ENCODE measurements around the gene GAS6. TPM values are rescaled to one million over a fixed set of nuclear protein-coding genes. Genes with fewer than 3 reads are reported as not detected.
"Not testable (repeated sequence)": the region's sequence is repeated elsewhere in the genome, so short reads cannot be mapped to it uniquely, and the experiment has no call there.

GAS6 gene
- polyA plus RNA-seq, 1 donor = 48.4 TPM

DNA sequence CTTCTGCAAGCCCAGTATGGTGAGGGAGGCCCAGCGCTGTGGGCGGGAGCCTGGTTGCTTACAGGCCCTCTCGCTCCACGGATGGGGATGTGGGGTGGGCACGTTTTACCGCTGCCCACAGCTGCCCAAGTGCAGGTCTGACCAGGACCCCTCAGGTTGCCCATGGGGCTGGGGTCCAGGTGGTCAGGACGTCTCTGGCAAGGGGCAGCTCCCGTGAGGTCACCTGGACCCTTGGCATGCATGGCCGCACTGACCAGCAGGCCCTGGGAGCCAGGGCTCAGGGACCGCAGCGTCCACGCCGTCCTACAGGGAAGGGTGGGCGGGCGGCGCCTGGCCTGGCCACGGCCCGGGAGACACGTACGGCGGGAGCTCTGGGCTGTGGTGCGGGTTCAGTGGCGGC, 32.8 kb downstream of the GAS6 start:
- no peak for DNase-seq
- H3K4me1 ChIP-seq (ENCODE audit: control insufficient read depth, insufficient read depth, low read length) = no peaks in the 10 kb centered on the region

DNA sequence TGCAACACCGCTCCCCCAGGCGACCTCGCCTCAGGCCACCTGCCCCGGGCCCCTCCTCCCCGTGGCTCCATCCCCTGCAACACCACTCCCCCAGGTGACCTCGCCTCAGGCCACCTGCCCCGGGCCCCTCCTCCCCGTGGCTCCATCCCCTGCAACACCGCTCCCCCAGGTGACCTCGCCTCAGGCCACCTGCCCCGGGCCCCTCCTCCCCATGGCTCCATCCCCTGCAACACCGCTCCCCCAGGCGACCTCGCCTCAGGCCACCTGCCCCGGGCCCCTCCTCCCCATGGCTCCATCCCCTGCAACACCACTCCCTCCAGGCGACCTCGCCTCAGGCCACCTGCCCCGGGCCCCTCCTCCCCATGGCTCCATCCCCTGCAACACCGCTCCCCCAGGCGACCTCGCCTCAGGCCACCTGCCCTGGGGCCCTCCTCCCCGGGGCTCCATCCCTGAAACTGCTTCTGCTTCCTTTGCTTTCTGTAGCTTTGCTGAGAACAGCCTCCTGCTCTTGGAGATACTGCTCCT, 33.4 kb downstream of the GAS6 start:
- H3K27ac ChIP-seq (ENCODE audit: low read length); DNase-seq; H3K9me3 ChIP-seq (ENCODE audit: control insufficient read depth, low read depth, low read length); H3K4me1 ChIP-seq (ENCODE audit: control insufficient read depth, insufficient read depth, low read length); H3K4me3 ChIP-seq (ENCODE audit: low read length); H3K27me3 ChIP-seq (ENCODE audit: control insufficient read depth, insufficient read depth, low read length): not testable (repeated sequence)
- H3K36me3 ChIP-seq (ENCODE audit: control insufficient read depth, insufficient read depth, low read length) = peaks cover 24% of the 10 kb centered on the region
- WGBS (ENCODE audit: insufficient coverage, low lambda C conversion rate) = no CpG with 5 or more reads among the region's 22 CpGs

More for the DNA sequence above, 32.8 kb downstream of the GAS6 start:
- Histone ChIP-seq H3K36me3 (ENCODE audit: control insufficient read depth, insufficient read depth, low read length) (peaks cover 24% of the 10 kb centered on the region), H3K27me3 (ENCODE audit: control insufficient read depth, insufficient read depth, low read length) (no peaks in the 10 kb centered on the region), H3K27ac (ENCODE audit: low read length) (no peak overlapping the region), H3K9me3 (ENCODE audit: control insufficient read depth, low read depth, low read length) (no peaks in the 10 kb centered on the region), H3K4me3 (ENCODE audit: low read length) (no peak overlapping the region)
- WGBS (ENCODE audit: insufficient coverage, low lambda C conversion rate) = no CpG with 5 or more reads among the region's 23 CpGs

DNA sequence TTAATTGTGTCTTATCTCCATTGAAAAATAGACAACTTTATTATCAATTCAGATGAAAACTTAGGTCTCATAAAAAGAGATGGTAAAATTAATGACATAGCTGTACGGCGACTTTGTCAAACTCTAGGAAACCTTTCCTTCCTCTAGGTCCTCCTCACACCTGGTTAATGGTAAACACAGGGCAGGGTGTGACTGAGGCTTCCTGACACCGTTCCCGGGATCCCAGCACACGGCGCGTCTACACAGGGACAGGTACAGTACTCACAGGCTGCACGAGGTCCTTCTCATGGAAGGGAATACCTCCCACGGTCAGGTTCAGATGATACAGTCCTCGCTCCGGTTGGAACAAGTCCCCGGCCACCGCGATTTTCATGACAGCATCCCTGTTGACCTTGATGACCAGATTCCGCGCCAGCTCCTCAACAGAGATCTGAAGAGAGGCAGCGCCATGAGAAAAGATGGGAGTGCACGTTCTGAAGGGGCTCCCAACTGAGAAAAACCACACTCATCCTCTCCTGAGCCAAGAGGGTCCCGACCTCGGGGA, 35.5 kb downstream of the GAS6 start:
- Histone ChIP-seq H3K36me3 (ENCODE audit: control insufficient read depth, insufficient read depth, low read length) (peaks cover 24% of the 10 kb centered on the region), H3K27me3 (ENCODE audit: control insufficient read depth, insufficient read depth, low read length) (no peaks in the 10 kb centered on the region), H3K4me1 (ENCODE audit: control insufficient read depth, insufficient read depth, low read length) (no peaks in the 10 kb centered on the region), H3K27ac (ENCODE audit: low read length) (no peak overlapping the region), H3K9me3 (ENCODE audit: control insufficient read depth, low read depth, low read length) (no peaks in the 10 kb centered on the region), H3K4me3 (ENCODE audit: low read length) (no peak overlapping the region)
- no CpG with 5 or more reads among the region's 20 CpGs for WGBS (ENCODE audit: insufficient coverage, low lambda C conversion rate)
- no peak for DNase-seq

DNA sequence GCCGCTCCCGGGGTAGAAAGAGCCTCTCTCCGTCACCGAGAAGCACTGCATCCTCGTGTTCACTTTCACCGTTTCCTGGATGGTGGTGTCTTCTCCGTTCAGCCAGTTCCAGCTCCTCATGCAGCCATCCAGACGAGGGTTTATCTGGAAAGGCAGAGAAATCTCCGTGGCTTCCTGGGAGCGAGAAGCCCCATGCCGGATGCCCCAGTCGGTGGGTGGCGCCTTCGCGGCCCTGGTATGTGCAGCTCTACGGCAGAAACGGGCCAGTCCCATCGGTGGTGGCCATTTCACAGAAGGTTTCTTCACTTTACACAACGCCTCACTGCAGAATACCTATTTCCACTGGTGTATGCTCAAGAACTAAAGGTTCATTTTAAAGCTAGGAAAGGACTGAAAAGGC, 36.9 kb downstream of the GAS6 start:
- Histone ChIP-seq H3K4me3 (ENCODE audit: low read length) (no peak overlapping the region), H3K4me1 (ENCODE audit: control insufficient read depth, insufficient read depth, low read length) (no peaks in the 10 kb centered on the region), H3K27me3 (ENCODE audit: control insufficient read depth, insufficient read depth, low read length) (no peaks in the 10 kb centered on the region), H3K27ac (ENCODE audit: low read length) (no peak overlapping the region), H3K36me3 (ENCODE audit: control insufficient read depth, insufficient read depth, low read length) (peaks cover 32% of the 10 kb centered on the region), H3K9me3 (ENCODE audit: control insufficient read depth, low read depth, low read length) (peaks cover under 1% of the 10 kb centered on the region)
- DNase-seq = no peak
- 100% methylated on average over 1 of the region's 19 CpGs for WGBS (ENCODE audit: insufficient coverage, low lambda C conversion rate)

DNA sequence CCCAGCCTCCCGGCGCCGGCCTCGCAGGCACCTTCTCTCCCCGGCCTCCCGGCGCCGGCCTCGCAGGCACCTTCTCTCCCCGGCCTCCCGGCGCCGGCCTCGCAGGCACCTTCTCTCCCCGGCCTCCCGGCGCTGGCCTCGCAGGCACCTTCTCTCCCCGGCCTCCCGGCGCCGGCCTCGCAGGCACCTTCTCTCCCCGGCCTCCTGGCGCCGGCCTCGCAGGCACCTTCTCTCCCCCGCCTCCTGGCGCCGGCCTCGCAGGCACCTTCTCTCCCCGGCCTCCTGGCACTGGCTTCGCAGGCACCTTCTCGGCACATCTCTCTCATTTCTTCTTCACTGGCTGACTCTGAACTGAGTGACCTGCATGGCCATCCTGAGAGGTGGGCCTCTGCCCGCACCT, 37.4 kb downstream of the GAS6 start:
- H3K36me3 ChIP-seq (ENCODE audit: control insufficient read depth, insufficient read depth, low read length) = peaks cover 37% of the 10 kb centered on the region
- not testable (repeated sequence) for H3K27me3 ChIP-seq (ENCODE audit: control insufficient read depth, insufficient read depth, low read length)

DNA sequence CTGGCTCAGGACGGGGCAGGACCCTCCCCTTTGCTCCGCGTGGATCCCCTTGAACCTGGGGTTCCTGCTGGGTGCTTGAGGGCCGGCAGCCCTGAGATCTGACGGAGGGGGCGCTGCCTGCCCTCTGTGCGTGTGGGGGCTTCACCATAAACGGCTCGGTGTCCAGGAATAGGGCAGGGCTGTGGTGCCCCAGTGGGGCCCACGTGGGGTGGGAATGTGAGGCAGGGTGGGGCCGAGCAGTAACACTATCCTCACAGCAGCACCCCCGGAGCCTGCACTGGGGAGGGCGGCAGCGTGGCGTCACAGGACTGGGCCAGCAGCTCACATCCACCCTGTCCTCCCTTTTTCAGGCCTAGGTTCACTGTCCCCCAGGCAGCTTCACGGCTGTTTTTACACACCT, 38.0 kb downstream of the GAS6 start:
- DNase-seq = no peak
- Histone ChIP-seq H3K9me3 (ENCODE audit: control insufficient read depth, low read depth, low read length) (peaks cover 5% of the 10 kb centered on the region), H3K27me3 (ENCODE audit: control insufficient read depth, insufficient read depth, low read length) (no peaks in the 10 kb centered on the region), H3K36me3 (ENCODE audit: control insufficient read depth, insufficient read depth, low read length) (peaks cover 37% of the 10 kb centered on the region), H3K27ac (ENCODE audit: low read length) (no peak overlapping the region), H3K4me1 (ENCODE audit: control insufficient read depth, insufficient read depth, low read length) (peaks cover 6% of the 10 kb centered on the region), H3K4me3 (ENCODE audit: low read length) (no peak overlapping the region)
- no CpG with 5 or more reads among the region's 16 CpGs for WGBS (ENCODE audit: insufficient coverage, low lambda C conversion rate)

More for the DNA sequence above, 37.4 kb downstream of the GAS6 start:
- not testable (repeated sequence) for H3K4me3 ChIP-seq (ENCODE audit: low read length); H3K4me1 ChIP-seq (ENCODE audit: control insufficient read depth, insufficient read depth, low read length); DNase-seq; H3K27ac ChIP-seq (ENCODE audit: low read length); H3K9me3 ChIP-seq (ENCODE audit: control insufficient read depth, low read depth, low read length)
- no CpG with 5 or more reads among the region's 35 CpGs for WGBS (ENCODE audit: insufficient coverage, low lambda C conversion rate)

DNA sequence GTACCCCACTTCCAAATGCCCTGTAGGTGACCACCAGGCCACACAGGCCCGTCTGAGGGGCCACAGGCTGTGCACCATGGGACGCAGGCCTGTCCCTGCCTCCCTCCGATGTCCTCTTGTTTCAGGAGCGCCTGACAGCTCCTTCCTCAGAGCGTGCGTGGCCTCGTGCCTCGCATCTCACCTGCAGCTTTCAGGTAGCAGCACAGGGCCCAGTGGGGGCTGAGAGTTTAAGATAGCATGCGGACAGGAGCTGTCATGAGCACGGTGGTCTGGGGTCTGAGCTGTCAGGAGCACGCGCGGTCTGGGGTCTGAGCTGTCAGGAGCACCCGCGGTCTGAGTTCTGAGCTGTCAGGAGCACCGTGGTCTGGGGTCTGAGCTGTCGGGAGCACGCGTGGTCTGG, 40.1 kb downstream of the GAS6 start:
- peaks cover 8% of the 10 kb centered on the region for H3K9me3 ChIP-seq (ENCODE audit: control insufficient read depth, low read depth, low read length)
- H3K27ac ChIP-seq (ENCODE audit: low read length) = no peak overlapping the region
- H3K4me1 ChIP-seq (ENCODE audit: control insufficient read depth, insufficient read depth, low read length) = peaks cover 6% of the 10 kb centered on the region
- H3K4me3 ChIP-seq (ENCODE audit: low read length) = no peak overlapping the region
- H3K27me3 ChIP-seq (ENCODE audit: control insufficient read depth, insufficient read depth, low read length) = no peaks in the 10 kb centered on the region
- no peak for DNase-seq
- peaks cover 39% of the 10 kb centered on the region for H3K36me3 ChIP-seq (ENCODE audit: control insufficient read depth, insufficient read depth, low read length)
- no CpG with 5 or more reads among the region's 19 CpGs for WGBS (ENCODE audit: insufficient coverage, low lambda C conversion rate)

DNA sequence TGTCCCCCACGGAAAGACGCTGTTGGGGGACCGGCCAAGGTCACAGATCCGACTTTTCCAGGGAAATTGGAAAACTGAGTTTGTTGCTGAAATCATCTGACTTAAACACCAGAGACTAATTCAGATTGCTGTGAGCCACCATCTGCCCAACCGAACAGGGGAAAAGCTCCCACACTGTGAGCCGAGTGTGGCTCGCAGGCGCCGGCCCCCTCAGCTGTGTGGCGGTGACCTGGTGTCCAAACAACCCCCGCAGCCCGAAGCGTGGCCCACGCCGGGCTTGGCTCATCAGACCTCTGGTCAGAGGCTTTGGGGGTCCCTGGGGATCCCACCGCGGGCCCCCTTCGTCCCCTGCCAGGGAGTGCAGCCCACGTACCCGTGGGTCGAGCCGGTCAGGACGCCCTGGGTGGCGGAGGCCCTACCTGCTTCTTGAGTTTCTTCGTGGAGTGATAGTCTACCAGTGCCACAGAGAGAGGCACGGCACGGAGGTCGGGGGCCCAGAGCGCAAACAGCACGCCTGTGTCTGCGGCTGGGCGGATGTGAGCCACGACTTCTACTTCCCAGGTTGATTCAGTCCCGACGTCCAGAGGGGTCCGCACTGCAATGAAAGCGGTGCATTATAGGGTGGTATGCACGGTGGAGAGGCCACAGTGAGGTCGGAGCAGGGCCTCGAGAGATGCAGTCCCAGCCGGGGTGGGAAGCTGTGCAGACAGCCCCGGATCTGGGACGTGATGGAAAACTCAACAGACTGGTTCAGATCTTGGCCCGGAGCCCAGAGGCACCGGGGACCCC, 40.7 kb downstream of the GAS6 start:
- Histone ChIP-seq H3K4me1 (ENCODE audit: control insufficient read depth, insufficient read depth, low read length) (peaks cover 6% of the 10 kb centered on the region), H3K27me3 (ENCODE audit: control insufficient read depth, insufficient read depth, low read length) (no peaks in the 10 kb centered on the region), H3K27ac (ENCODE audit: low read length) (no peak overlapping the region), H3K9me3 (ENCODE audit: control insufficient read depth, low read depth, low read length) (peaks cover 8% of the 10 kb centered on the region), H3K4me3 (ENCODE audit: low read length) (no peak overlapping the region), H3K36me3 (ENCODE audit: control insufficient read depth, insufficient read depth, low read length) (peaks cover 37% of the 10 kb centered on the region)
- no peak for DNase-seq
- no CpG with 5 or more reads among the region's 45 CpGs for WGBS (ENCODE audit: insufficient coverage, low lambda C conversion rate)

DNA sequence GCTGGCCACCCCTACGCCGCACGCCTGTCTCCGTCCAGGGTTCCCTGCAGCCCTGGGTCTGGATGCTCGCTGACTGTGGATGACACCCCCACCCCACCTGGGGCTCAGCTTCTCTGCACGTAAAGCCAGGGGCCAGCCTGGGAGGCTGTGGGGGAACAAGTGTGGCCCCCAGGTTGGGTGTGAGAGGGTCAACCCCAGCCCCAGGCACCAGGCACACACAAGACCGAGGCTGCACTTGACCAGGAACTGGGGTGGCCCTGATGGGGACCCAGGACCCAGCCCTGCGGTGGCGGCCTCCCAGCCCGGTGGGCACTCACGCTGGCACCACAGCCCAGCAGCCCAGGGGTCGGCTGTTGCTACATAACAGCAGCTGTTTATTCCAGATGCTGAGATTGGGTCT, 41.6 kb downstream of the GAS6 start:
- Histone ChIP-seq H3K9me3 (ENCODE audit: control insufficient read depth, low read depth, low read length) (peaks cover 8% of the 10 kb centered on the region), H3K4me1 (ENCODE audit: control insufficient read depth, insufficient read depth, low read length) (peaks cover 6% of the 10 kb centered on the region), H3K4me3 (ENCODE audit: low read length) (no peak overlapping the region), H3K27me3 (ENCODE audit: control insufficient read depth, insufficient read depth, low read length) (no peaks in the 10 kb centered on the region), H3K36me3 (ENCODE audit: control insufficient read depth, insufficient read depth, low read length) (peaks cover 32% of the 10 kb centered on the region), H3K27ac (ENCODE audit: low read length) (no peak overlapping the region)
- DNase-seq = no peak
- no CpG with 5 or more reads among the region's 12 CpGs for WGBS (ENCODE audit: insufficient coverage, low lambda C conversion rate)

DNA sequence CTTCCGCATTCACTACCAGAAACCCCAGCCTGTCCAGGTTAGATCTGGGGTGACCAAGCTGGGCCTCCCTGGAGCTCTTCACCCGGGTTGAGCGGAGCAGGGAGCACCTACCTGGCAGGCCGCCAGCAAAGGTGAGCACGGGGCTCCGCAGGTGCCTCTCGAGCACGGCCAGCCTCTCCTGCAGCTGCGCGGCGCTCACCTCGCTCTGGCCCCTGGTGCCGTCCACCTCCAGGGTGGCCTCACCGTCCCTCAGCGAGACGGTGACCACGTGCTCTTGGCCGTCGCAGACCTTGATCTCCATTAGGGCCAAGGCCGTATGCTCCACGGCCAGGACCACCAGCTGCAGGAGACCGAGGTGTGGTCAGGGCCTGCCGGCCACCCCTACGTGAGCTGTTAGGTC, 42.0 kb downstream of the GAS6 start:
- no peak overlapping the region for H3K4me3 ChIP-seq (ENCODE audit: low read length)
- DNase-seq = no peak
- no peak overlapping the region for H3K27ac ChIP-seq (ENCODE audit: low read length)
- peaks cover 8% of the 10 kb centered on the region for H3K9me3 ChIP-seq (ENCODE audit: control insufficient read depth, low read depth, low read length)
- peaks cover 6% of the 10 kb centered on the region for H3K4me1 ChIP-seq (ENCODE audit: control insufficient read depth, insufficient read depth, low read length)
- no CpG with 5 or more reads among the region's 24 CpGs for WGBS (ENCODE audit: insufficient coverage, low lambda C conversion rate)
- no peaks in the 10 kb centered on the region for H3K27me3 ChIP-seq (ENCODE audit: control insufficient read depth, insufficient read depth, low read length)
- H3K36me3 ChIP-seq (ENCODE audit: control insufficient read depth, insufficient read depth, low read length) = peaks cover 29% of the 10 kb centered on the region

Measured in large intestine (tissue), 3 donors.